NCI-H2227 (cell line): ENCODE results near the gene AIF1.

Source experiments
- DNase-seq: peaks from one replicate; lab custom pipeline; 2025; ENCODE audit not compliant: unreplicated experiment; lab: John Stamatoyannopoulos, UW

The AIF1 gene

GRCh38 chr6:31620586-31621319, 5.7 kb downstream of the AIF1 start, which contains the start of gene PRRC2A:
Gene PRRC2A (plus strand): TSS chr6:31620715. CDS start chr6:31622790, 2,075 bp downstream.
- peak; percentile 91 for DNase-seq

- DNase-seq, result no peak
These were observed 6.4 kb downstream of the AIF1 start for GRCh38 chr6:31621320-31621939.

DNA sequence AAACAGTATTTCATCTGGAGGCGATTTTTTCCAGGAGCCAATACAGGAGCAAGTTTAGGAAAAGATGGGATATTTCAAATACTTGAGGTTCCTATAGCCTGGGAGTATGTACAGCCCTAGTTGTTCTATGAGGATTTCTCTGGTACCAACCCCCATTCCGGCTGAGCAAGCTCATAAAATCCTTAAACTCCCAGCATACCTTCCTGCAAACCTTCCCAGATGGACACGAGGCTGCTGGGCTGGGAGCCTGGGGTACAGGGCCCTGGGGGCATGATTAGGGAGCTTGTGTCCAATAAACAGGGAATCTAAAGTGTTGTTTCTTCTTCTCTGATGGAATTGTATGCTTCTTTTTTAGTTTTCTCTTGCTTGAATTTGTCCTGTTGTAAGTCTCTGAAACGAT, 7.0 kb downstream of the AIF1 start:
- DNase-seq, result no peak

DNA sequence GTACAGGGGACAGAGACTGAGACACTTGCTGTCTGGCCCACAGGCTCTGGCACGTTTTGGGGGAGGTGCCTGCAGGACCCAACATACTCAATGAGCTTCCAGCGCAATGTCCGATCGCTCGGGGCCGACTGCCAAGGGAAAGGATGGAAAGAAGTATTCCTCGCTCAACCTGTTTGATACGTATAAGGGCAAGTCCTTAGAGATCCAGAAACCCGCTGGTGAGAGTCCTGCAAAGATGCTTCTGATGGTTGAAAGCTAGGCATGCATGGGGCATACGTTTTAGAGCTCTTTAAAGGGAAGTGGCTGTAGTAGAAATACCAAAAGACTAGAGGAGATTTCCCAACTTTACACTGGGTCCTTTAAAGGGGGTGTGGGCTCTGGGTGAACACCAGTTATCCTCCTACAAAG, 7.7 kb downstream of the AIF1 start:
- peak; percentile 14 for DNase-seq

DNA sequence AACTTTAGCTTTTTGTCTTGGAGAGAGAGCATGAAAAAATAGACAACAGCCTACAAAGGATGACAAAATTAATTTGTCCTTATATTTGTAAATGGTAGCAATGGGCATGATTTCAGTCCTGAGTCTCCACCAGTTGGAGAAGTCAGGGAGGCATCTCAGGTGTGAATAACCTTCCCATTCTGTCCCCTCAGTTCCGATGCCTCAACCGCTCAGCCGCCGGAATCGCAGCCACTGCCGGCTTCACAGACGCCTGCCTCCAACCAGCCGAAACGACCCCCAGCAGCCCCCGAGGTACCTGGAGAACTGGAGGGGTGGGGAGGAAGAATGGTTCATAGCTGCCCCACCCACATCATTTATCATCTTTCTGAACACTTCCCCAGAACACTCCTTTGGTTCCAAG, 9.0 kb downstream of the AIF1 start:
- no peak for DNase-seq

DNA sequence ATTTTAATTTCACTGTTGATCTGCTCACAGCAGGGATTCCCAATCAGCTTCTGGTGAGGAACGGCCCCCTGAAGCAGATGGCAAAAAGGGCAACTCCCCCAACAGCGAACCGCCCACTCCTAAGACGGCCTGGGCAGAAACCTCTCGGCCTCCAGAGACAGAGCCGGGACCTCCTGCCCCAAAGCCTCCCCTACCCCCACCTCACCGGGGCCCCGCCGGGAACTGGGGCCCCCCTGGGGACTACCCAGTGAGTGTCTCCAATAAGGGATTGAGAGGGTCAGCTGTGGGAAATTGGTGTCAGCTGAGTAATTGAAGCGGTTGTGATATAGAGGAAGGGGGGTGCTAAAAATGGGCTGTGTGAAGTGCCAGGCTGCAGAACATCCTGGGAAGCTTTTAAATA, 11.9 kb downstream of the AIF1 start:
- DNase-seq, result no peak

- DNase-seq, result no peak
These were observed 12.8 kb downstream of the AIF1 start for GRCh38 chr6:31627690-31628287.

DNA sequence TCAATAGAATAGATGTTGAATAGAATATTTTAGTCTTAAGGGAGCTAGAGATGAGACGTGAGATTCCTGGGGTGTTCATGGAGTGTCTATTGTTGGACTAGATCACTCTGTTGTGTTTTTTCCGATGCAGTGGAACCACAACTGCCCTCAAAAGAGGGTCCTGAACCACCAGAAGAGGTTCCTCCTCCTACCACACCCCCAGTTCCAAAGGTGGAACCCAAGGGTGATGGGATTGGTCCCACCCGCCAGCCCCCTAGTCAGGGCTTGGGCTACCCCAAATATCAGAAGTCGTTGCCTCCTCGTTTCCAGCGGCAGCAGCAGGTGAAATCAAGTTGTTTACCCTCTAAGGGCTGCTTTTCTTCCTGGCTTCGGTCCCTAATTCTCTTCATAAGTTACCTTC, 14.0 kb downstream of the AIF1 start:
- no peak for DNase-seq

DNA sequence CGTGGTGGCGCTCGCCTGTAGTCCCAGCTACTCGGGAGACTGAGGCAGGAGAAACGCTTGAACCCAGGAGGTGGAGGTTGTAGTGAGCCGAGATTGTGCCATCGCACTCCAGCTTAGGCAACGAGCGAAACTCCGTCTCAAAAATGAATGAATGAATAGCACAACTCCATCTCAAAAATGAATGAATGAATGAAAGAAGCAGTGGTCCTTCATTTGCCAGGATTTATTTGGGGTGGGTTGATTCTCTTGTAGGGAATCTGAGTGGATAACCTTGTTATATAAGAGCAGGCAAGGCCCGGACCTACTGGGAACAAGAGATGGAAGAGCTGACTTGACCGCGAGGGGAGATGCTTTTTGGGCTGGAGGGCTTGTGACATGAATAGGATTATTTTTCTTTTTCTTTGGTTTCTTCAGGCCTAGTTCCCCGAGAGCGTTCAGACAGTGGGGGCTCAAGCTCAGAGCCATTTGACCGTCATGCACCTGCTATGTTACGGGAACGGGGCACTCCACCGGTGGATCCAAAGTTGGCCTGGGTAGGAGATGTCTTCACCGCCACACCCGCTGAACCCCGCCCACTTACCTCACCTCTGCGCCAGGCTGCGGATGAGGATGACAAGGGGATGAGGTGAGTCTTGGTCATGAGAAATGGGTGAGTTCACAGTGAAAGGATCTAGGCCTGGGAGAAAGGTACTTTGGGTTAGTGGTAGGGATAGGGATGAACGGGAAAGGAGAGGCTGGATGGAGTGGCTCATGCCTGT, 15.3 kb downstream of the AIF1 start:
- DNase-seq, result no peak

DNA sequence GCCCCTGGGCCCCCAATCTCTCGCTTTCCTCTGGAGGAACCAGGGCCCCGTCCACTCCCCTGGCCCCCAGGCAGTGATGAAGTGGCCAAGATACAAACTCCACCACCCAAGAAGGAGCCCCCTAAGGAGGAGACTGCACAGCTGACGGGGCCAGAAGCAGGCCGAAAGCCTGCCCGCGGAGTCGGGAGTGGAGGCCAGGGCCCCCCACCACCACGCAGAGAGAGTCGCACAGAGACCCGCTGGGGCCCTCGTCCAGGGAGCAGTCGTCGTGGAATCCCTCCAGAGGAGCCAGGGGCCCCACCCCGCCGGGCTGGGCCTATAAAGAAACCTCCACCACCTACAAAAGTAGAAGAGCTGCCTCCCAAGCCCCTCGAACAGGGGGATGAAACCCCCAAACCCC, 16.2 kb downstream of the AIF1 start:
- no peak for DNase-seq

DNA sequence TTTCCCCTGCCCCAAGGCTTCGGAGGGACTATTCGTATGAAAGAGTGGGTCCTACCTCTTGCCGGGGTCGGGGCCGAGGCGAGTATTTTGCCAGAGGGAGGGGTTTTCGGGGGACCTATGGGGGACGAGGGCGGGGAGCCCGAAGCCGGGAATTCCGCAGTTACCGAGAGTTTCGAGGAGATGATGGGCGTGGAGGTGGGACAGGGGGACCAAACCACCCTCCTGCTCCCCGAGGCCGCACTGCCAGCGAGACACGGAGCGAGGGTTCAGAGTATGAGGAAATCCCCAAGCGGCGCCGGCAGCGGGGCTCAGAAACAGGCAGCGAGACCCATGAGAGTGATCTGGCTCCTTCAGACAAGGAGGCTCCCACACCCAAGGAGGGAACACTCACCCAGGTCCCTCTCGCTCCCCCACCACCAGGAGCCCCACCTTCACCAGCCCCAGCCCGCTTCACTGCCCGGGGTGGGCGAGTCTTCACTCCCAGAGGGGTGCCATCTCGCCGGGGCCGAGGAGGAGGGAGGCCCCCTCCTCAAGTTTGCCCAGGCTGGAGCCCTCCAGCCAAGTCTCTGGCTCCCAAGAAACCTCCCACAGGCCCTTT, 16.7 kb downstream of the AIF1 start:
- no peak for DNase-seq

DNA sequence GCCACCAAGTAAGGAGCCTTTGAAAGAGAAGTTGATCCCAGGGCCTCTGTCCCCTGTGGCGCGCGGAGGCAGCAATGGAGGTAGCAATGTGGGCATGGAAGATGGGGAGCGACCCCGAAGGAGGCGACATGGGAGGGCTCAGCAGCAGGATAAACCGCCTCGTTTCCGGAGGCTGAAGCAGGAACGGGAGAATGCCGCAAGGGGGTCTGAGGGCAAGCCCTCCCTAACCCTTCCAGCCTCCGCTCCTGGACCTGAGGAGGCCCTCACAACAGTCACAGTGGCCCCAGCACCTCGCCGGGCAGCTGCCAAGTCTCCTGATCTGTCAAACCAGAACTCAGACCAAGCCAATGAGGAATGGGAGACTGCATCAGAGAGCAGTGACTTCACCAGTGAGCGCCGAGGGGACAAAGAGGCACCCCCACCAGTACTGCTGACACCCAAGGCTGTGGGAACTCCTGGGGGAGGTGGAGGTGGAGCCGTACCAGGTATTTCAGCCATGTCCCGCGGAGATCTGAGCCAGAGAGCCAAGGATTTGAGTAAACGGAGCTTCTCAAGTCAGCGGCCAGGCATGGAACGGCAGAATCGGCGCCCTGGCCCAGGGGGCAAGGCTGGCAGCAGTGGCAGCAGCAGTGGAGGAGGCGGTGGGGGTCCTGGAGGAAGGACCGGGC, 17.4 kb downstream of the AIF1 start:
- DNase-seq, result no peak

GRCh38 chr6:31633447-31633846, 18.4 kb downstream of the AIF1 start:
- no peak for DNase-seq

- DNase-seq, result no peak
These were observed 19.1 kb downstream of the AIF1 start for GRCh38 chr6:31634131-31634530.

DNA sequence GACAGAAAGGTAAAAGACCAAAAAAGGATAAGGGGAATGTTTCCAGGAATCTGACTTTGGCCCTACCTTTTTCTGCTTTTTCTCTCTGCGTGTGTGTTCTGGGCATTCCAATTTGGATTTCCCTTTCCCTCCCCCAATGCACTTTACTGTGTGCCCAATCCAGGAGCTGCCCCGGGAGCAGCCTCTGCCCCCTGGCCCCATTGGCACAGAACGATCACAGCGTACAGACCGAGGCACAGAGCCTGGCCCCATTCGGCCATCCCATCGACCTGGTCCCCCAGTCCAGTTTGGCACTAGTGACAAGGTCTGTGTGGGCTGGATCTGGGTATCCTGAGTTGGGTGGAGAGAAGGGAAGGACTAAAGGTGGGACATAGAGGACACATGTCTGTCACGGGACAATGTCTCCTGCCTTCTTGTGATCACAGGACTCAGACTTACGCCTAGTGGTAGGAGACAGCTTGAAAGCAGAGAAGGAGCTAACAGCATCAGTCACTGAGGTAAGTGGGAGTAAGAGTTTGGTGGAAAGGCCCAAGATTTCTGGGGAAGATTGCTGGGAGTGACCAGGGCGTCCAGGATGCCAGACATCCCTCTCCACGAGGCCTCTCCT, 20.0 kb downstream of the AIF1 start:
- no peak for DNase-seq

GRCh38 chr6:31636698-31637596, 21.9 kb downstream of the AIF1 start:
- no peak for DNase-seq

- DNase-seq, result no peak
These were observed 24.0 kb downstream of the AIF1 start for GRCh38 chr6:31639043-31639442.

DNA sequence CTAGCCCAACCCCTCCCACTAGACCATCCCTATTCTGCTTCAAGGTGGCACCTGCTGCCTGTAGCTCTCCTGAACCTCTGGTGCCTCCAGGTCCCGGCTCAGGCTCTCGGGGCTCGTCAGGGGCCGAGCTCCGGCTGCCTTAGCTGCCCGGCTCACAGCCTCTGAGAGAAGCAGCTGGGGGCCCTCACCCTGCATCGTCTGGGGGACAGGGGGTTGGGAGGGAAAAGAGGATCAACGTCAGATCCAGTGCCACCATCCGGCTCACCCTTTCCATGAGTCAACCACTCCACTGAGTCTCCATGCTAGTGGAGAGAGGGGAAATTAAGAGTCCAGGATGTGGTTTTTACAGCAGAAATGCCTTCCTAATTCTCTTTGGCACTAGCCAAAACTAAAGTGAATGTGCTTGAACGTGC, 24.4 kb downstream of the AIF1 start:
- DNase-seq, result no peak

DNA sequence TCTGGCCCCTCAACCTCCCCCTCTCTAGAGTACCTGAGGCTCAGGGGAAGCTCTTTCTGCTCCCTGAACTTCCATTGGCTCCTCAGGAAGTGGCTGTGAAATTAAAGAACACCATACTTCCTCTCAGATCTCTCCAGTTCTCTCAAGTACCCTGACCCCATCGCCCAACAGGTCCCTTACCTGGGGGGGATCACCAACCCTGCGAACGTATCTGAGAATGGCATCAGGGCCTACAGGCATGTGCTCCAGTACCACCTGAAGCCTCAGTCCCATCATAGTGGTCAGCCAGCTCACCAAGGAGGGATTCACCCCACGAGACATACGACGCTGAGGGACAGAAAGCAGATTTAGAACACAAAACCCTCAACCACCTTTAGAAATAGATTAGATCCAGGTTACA, 25.6 kb downstream of the AIF1 start:
- no peak for DNase-seq
